GM12878 (cell line): ENCODE results near the gene CD180. TPM values are rescaled to one million over a fixed set of nuclear protein-coding genes. Genes with fewer than 3 reads are reported as not detected.

Source experiments
- ATAC-seq: fragments of 200-7000 bp; cut with Tn5 transposase; 3 replicates; pipeline ENCODE4 v1.9.1; 2020; ENCODE audit warnings: mild to moderate bottlenecking, moderate library complexity
- BruUV-seq: library from RNA; stranded (reverse); fragments of 400-500 nt; replicated peaks from 2 replicates; lab custom pipeline; 2021; lab: Mats Ljungman, UMichigan
- CTCF ChIA-PET: fragments of 300-600 bp; sonication (Branson Sonifier 250); formaldehyde crosslinking; extraction: SDS; loops from one replicate; lab custom pipeline; 2021; ENCODE audit warnings: inconsistent platforms; lab: Yijun Ruan, JAX
- POLR2A ChIA-PET: fragments of 350-600 bp; formaldehyde crosslinking; extraction: SDS; loops from one replicate; lab custom pipeline; 2021; ENCODE audit warnings: inconsistent platforms; lab: Charles Lee
- RAD21 ChIA-PET: fragments of 300-600 bp; sonication (Branson Sonifier 250); formaldehyde crosslinking; loops from one replicate; lab custom pipeline; 2023; ENCODE audit warnings: antibody characterized with exemption; ENCODE audit not compliant: unreplicated experiment; lab: Charles Lee
- SMC1A ChIA-PET: fragments of 300-600 bp; sonication (Branson Sonifier 250); formaldehyde crosslinking; loops from one replicate; lab custom pipeline; 2023; ENCODE audit not compliant: unreplicated experiment, uncharacterized antibody; lab: Charles Lee
- DNase-seq: peaks from one replicate; pipeline ENCODE4 v3.0.0-alpha.2; 2011; ENCODE audit warnings: low read depth, low spot score
- FAIRE-seq: peaks from 3 replicates; lab custom pipeline; 2011; peaks lifted over from hg19 to GRCh38; lab: Jason Lieb, UNC
- H2AFZ ChIP-seq: 2 replicates; pipeline ENCODE4 v1.6.0; 2011; ENCODE audit warnings: low read depth, low read length, control low read depth; ENCODE audit not compliant: control insufficient read depth
- H3K27ac ChIP-seq: 2 replicates; pipeline ENCODE4 v1.5.1; 2011; ENCODE audit warnings: control low read depth; ENCODE audit not compliant: control insufficient read depth, insufficient read depth
- H3K27me3 ChIP-seq, 2 experiments: replicated peaks in 1 of 2; 2 replicates each; pipeline versions ENCODE4 v1.6.0 to v1.6.1; 2011; ENCODE audit warnings: low read length in 1 of 2; ENCODE audit not compliant: control insufficient read depth in 2 of 2, insufficient read depth in 2 of 2
- H3K36me3 ChIP-seq, 2 experiments: 2 replicates each; pipeline ENCODE4 v1.5.1; 2011; ENCODE audit warnings: low read length in 1 of 2; ENCODE audit not compliant: control insufficient read depth in 2 of 2, insufficient read depth in 2 of 2
- H3K4me1 ChIP-seq: 2 replicates; pipeline ENCODE4 v1.6.1; 2011; ENCODE audit warnings: mild to moderate bottlenecking, low read length, moderate library complexity, mixed read lengths; ENCODE audit not compliant: control insufficient read depth, insufficient read depth
- H3K4me2 ChIP-seq: 2 replicates; pipeline ENCODE4 v1.6.0; 2011; ENCODE audit warnings: control low read depth; ENCODE audit not compliant: control insufficient read depth, insufficient read depth
- H3K4me3 ChIP-seq: fragments of 200-600 bp; sonication (generic); 2 replicates; pipeline ENCODE4 v1.5.1; 2016
- H3K79me2 ChIP-seq: 2 replicates; pipeline ENCODE4 v1.6.0; 2011; ENCODE audit warnings: low read length; ENCODE audit not compliant: control insufficient read depth, insufficient read depth
- H3K9ac ChIP-seq: 2 replicates; pipeline ENCODE4 v1.8.0; 2011; ENCODE audit warnings: low read length, control low read depth, mixed read lengths; ENCODE audit not compliant: control insufficient read depth, insufficient read depth
- H3K9me3 ChIP-seq: replicated peaks from 3 replicates; pipeline ENCODE4 v1.5.1; 2011; ENCODE audit warnings: mild to moderate bottlenecking, low read length; ENCODE audit not compliant: control insufficient read depth, insufficient read depth
- H4K20me1 ChIP-seq: 2 replicates; pipeline ENCODE4 v1.6.0; 2011; ENCODE audit not compliant: control insufficient read depth, insufficient read depth
- FOS ChIP-seq: IDR thresholded peaks from 3 replicates; pipeline ENCODE4 v1.6.1; 2011; ENCODE audit warnings: borderline replicate concordance; ENCODE audit not compliant: insufficient read length; ENCODE audit errors: extremely low read depth
- HSF1 ChIP-seq: fragments of 150-350 bp; IDR thresholded peaks from 2 replicates; pipeline ENCODE4 v1.6.1; 2014; ENCODE audit warnings: mild to moderate bottlenecking, low read depth, low read length
- RUNX3 ChIP-seq: IDR thresholded peaks from 2 replicates; pipeline ENCODE4 v1.6.1; 2012; ENCODE audit warnings: low read length, inconsistent platforms
- YBX1 ChIP-seq: fragments of 450-650 bp; IDR thresholded peaks from 2 replicates; pipeline ENCODE4 v1.6.1; 2016; ENCODE audit warnings: antibody characterized with exemption
- WGBS: methylation state at CpG from one replicate; pipeline ENCODE4 v1.1.6; 2016; ENCODE audit warnings: low lambda C conversion rate; ENCODE audit not compliant: insufficient replicate concordance, insufficient coverage; ENCODE audit errors: missing lambda C conversion rate; 5-methylcytosine and 5-hydroxymethylcytosine counted together
- in situ Hi-C: fragments of 300-500 bp; cut with MboI; formaldehyde crosslinking; loops from 9 replicates; pipeline ENCODE4 v1.14.3; 2018; ENCODE audit warnings: mixed read lengths
- intact Hi-C: fragments of 100-400 bp; cut with micrococcal nuclease; formaldehyde crosslinking; loops from one replicate; pipeline ENCODE4 v1.14.2; 2022; ENCODE audit not compliant: unreplicated experiment
- polyA plus RNA-seq, 11 experiments: library from polyadenylated mRNA; depleted of rRNA in 4 of 11; unstranded in 6 of 11; stranded (reverse) in 5 of 11; fragments of >200 nt; fragmentation: Nextera tagmentation in 4 of 11; fragmentation: Illumina TruSeq in 1 of 11; extraction: Ambion mirVana in 4 of 11; extraction: Trizol in 1 of 11; gene quantifications; 1 replicate in 1 of 11; 2 replicates in 10 of 11; pipeline versions ENCODE4 v1.2.1 to v1.2.3, GENCODE V29; 2011 to 2016; ENCODE audit warnings: inconsistent platforms in 2 of 11, missing spikeins in 2 of 11, low read depth in 1 of 11
- total RNA-seq, 4 experiments: library from RNA; depleted of rRNA in 3 of 4; stranded (reverse); fragments of >200 nt in 3 of 4; fragmentation: Illumina TruSeq in 1 of 4; extraction: Trizol in 1 of 4; gene quantifications; 2 replicates each; pipeline versions ENCODE4 v1.2.1 to v1.2.3, GENCODE V29; 2013 to 2021

Gene CD180
- total and polyA plus RNA-seq, 10 of the 15 experiments (the other 5 are each of a cell fraction or from before 2014, with no cell fraction given) = 0.22 to 9.7 (median 2.9) TPM

GRCh38 chr5:67183859-67184258 is 12.7 kb downstream of the CD180 start:
- FAIRE-seq (no peak), ATAC-seq (no peak), DNase-seq (no peak)
- no peaks in the 10 kb centered on the region for H3K27me3 ChIP-seq
- H3K27ac ChIP-seq = no peak overlapping the region
- no TSS peak for BruUV-seq
- intact Hi-C loops (no loop called here), in situ Hi-C loops (no loop called here)
- CTCF ChIA-PET = no interaction called here
- WGBS = 63% methylated on average over 3 of the region's 3 CpGs
- RAD21 ChIA-PET = no interaction called here
- no peaks in the 10 kb centered on the region for H3K79me2 ChIP-seq
- H3K4me2 ChIP-seq = no peak overlapping the region
- SMC1A ChIA-PET = no interaction called here
- H2AFZ ChIP-seq = no peak overlapping the region
- H3K36me3 ChIP-seq = no peaks in the 10 kb centered on the region; a peak in 2 of 4 replicates
- POLR2A ChIA-PET = no interaction called here
- H4K20me1 ChIP-seq = no peaks in the 10 kb centered on the region
- H3K9ac ChIP-seq = no peak overlapping the region
- H3K9me3 ChIP-seq = no peaks in the 10 kb centered on the region
- TF ChIP-seq HSF1 = no peak
- H3K4me3 ChIP-seq = no peak overlapping the region
- no peaks in the 10 kb centered on the region; the same call in 1 of the 2 replicates for H3K4me1 ChIP-seq

DNA sequence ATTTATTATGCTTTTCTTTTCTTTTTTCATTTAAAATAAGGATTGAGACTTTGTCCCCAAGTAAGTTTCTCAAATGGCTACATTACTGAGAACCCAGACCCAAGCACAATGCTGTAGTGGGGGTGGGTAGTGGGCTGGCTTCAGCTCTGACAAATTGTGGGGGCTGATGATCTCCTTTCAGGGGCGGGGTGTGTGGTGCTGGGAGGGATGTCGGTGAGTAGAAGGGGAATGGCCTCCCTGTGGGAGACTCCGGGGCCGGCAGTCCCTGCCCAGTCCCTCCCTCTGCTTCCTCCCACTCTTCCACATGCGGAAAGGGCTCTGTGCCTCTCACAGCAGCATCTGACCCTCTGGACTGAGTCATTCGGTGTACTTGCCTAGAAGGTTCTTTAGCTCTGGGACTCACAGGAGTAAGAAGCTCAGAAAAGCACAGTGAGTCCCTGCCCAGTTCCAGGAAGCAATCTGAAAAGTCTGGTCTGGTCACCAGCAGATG is 14.3 kb downstream of the CD180 start:
- in situ Hi-C loops = no loop called here
- BruUV-seq = no TSS peak
- FAIRE-seq = no peak
- Histone ChIP-seq H3K27ac (no peak overlapping the region), H3K79me2 (no peaks in the 10 kb centered on the region), H2AFZ (no peak overlapping the region), H3K4me2 (no peak overlapping the region), H3K27me3 (no peaks in the 10 kb centered on the region)
- SMC1A ChIA-PET = no interaction called here
- RAD21 ChIA-PET = interaction anchor here (1.3 kb wide), 1 partner anchor 25 kb away, joined by 3 read pairs; no protein-coding TSS in a partner anchor
- TF ChIP-seq RUNX3 (no peak), YBX1 (no peak), FOS (no peak)
- TF ChIP-seq, all 136 proteins: peak for 0
- Histone ChIP-seq H3K36me3 (no peaks in the 10 kb centered on the region; a peak in 2 of 4 replicates), H3K4me1 (no peaks in the 10 kb centered on the region), H3K9me3 (no peaks in the 10 kb centered on the region; the same call in 1 of the 3 replicates), H3K9ac (no peak overlapping the region), H4K20me1 (no peaks in the 10 kb centered on the region), H3K4me3 (no peak overlapping the region)
- intact Hi-C loops = no loop called here
- WGBS = 55% methylated on average over 5 of the region's 6 CpGs
- POLR2A ChIA-PET = no interaction called here
- CTCF ChIA-PET = no interaction called here
- no peak for ATAC-seq
- DNase-seq = no peak
